Liver (tissue), 9 donors: ENCODE measurements around the gene PLXDC2. TPM values are rescaled to one million over a fixed set of nuclear protein-coding genes. Genes with fewer than 3 reads are reported as not detected.

Source experiments
- DNase-seq: peaks from one replicate; pipeline ENCODE4 v3.0.0-alpha.2; 2017; ENCODE audit warnings: low spot score
- H3K27ac ChIP-seq, 2 donors: one replicate each; pipeline ENCODE4 v1.7.0; 2013; ENCODE audit warnings: inconsistent platforms in 2 of 2, low read length in 2 of 2, control low read depth in 1 of 2, low read depth in 1 of 2, mild to moderate bottlenecking in 1 of 2
- H3K27me3 ChIP-seq, 4 donors: one replicate each; pipeline versions ENCODE4 v1.6.1 to v1.7.0; 2013; ENCODE audit warnings: low read length in 3 of 4, inconsistent platforms in 1 of 4, mild to moderate bottlenecking in 1 of 4, moderate library complexity in 1 of 4; ENCODE audit not compliant: control insufficient read depth in 4 of 4, insufficient read depth in 4 of 4
- H3K36me3 ChIP-seq, 4 donors: one replicate each; pipeline versions ENCODE4 v1.6.1 to v1.7.0; 2013; ENCODE audit warnings: low read length in 3 of 4, mild to moderate bottlenecking in 3 of 4, low read depth in 1 of 4, moderate library complexity in 1 of 4; ENCODE audit not compliant: control insufficient read depth in 4 of 4, insufficient read depth in 3 of 4
- H3K4me1 ChIP-seq, 4 donors: one replicate each; pipeline versions ENCODE4 v1.6.1 to v1.7.0; 2013; ENCODE audit warnings: low read length in 3 of 4, mild to moderate bottlenecking in 3 of 4, moderate library complexity in 1 of 4; ENCODE audit not compliant: control insufficient read depth in 4 of 4, insufficient read depth in 4 of 4
- H3K4me3 ChIP-seq, 3 donors: one replicate each; pipeline versions ENCODE4 v1.6.1 to v1.7.0; 2013; ENCODE audit warnings: low read length in 3 of 3, control low read depth in 1 of 3, low read depth in 1 of 3, mild to moderate bottlenecking in 1 of 3
- H3K9ac ChIP-seq, 2 donors: one replicate each; pipeline ENCODE4 v1.7.0; 2013; ENCODE audit warnings: low read length in 2 of 2, mild to moderate bottlenecking in 2 of 2, moderate library complexity in 2 of 2, control low read depth in 1 of 2, low read depth in 1 of 2
- H3K9me3 ChIP-seq, 4 donors: one replicate each; pipeline versions ENCODE4 v1.6.1 to v1.7.0; 2013; ENCODE audit warnings: low read length in 3 of 4; ENCODE audit not compliant: control insufficient read depth in 4 of 4
- EGR1 ChIP-seq, 2 donors: IDR thresholded peaks; 2 replicates each; pipeline ENCODE4 v1.6.1; 2016 to 2018; ENCODE audit warnings: antibody characterized with exemption in 2 of 2, low read depth in 2 of 2
- FOXA1 ChIP-seq: IDR thresholded peaks from 2 replicates; pipeline ENCODE4 v1.6.1; 2016; ENCODE audit warnings: antibody characterized with exemption
- FOXA2 ChIP-seq: IDR thresholded peaks from 2 replicates; pipeline ENCODE4 v1.6.1; 2016; ENCODE audit warnings: antibody characterized with exemption
- GABPA ChIP-seq, 2 donors: IDR thresholded peaks in 1 of 2; conservative IDR thresholded peaks in 1 of 2; 2 replicates each; pipeline ENCODE4 v1.6.1; 2016; ENCODE audit warnings: antibody characterized with exemption in 2 of 2, mild to moderate bottlenecking in 1 of 2, moderate library complexity in 1 of 2
- HNF4G ChIP-seq: IDR thresholded peaks from 2 replicates; pipeline ENCODE4 v1.6.1; 2016; ENCODE audit warnings: antibody characterized with exemption
- JUND ChIP-seq, 2 donors: IDR thresholded peaks; 2 replicates each; pipeline ENCODE4 v1.6.1; 2016; ENCODE audit warnings: antibody characterized with exemption in 2 of 2
- NR2F2 ChIP-seq: IDR thresholded peaks from 2 replicates; pipeline ENCODE4 v1.6.1; 2016; ENCODE audit warnings: antibody characterized with exemption
- TAF1 ChIP-seq: conservative IDR thresholded peaks from 2 replicates; pipeline ENCODE4 v1.6.1; 2016; ENCODE audit warnings: antibody characterized with exemption, mild to moderate bottlenecking
- YY1 ChIP-seq: IDR thresholded peaks from 2 replicates; pipeline ENCODE4 v1.6.1; 2016; ENCODE audit warnings: antibody characterized with exemption, mild to moderate bottlenecking
- WGBS: extraction: QIAGEN DNeasy Blood & Tissue Kit; methylation state at CpG from one replicate; pipeline ENCODE4 v1.1.7; 2013; 5-methylcytosine and 5-hydroxymethylcytosine counted together
- polyA plus RNA-seq, 2 donors: library from polyadenylated mRNA; stranded (reverse) in 1 of 2; unstranded in 1 of 2; fragments of 200-250 nt in 1 of 2; fragments of >200 nt in 1 of 2; fragmentation: Nextera tagmentation in 1 of 2; extraction: Ambion mirVana in 1 of 2; gene quantifications; one replicate each; pipeline versions ENCODE4 v1.2.1 to v1.2.3, GENCODE V29; 2013 to 2015
- total RNA-seq, 2 donors: library from RNA; depleted of rRNA; stranded (reverse); fragments of >200 nt; gene quantifications; one replicate each; pipeline ENCODE4 v1.2.3, GENCODE V29; 2014
- TF ChIP-seq, protein P1 (sequence below): IDR thresholded peaks from 2 replicates; pipeline ENCODE4 v1.6.1; 2016; ENCODE audit warnings: antibody characterized with exemption
- TF ChIP-seq, protein P2 (sequence below): IDR thresholded peaks from 2 replicates; pipeline ENCODE4 v1.6.1; 2016; ENCODE audit warnings: antibody characterized with exemption, mild to moderate bottlenecking
- donor health status: healthy.
- donor health status: healthy.
- donor health status: healthy.
- donor health status: healthy.
- donor health status: healthy.

Gene PLXDC2
- total and polyA plus RNA-seq, 4 donors: 1.4 to 5.1 (median 2.4) TPM

DNA sequence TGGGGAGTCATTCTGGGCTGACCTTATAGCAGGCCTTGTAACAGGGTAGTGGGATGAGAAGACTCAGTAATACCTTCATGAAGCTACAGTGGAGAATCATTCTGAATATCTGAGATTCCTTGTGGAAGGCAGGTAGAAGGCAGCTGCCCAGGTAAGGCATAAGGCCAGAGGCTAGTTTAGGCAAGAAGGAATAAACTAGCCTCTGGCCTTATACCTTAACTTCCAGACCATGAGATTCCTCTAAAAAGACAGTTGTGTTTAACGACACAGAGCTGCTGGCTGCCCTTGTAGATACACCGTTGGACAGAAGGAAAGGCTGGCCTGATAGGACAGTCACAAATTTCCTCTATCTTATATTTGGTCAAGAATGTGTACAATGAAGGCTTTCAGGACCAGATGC lies 268.2 kb downstream of the PLXDC2 start (continued):
- TF ChIP-seq, protein P1, sequence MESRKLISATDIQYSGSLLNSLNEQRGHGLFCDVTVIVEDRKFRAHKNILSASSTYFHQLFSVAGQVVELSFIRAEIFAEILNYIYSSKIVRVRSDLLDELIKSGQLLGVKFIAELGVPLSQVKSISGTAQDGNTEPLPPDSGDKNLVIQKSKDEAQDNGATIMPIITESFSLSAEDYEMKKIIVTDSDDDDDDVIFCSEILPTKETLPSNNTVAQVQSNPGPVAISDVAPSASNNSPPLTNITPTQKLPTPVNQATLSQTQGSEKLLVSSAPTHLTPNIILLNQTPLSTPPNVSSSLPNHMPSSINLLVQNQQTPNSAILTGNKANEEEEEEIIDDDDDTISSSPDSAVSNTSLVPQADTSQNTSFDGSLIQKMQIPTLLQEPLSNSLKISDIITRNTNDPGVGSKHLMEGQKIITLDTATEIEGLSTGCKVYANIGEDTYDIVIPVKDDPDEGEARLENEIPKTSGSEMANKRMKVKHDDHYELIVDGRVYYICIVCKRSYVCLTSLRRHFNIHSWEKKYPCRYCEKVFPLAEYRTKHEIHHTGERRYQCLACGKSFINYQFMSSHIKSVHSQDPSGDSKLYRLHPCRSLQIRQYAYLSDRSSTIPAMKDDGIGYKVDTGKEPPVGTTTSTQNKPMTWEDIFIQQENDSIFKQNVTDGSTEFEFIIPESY: no peak
- no peak for TF ChIP-seq FOXA1
- no peak for TF ChIP-seq JUND (IDR thresholded peaks at IDR 0.05)
- no peak for TF ChIP-seq EGR1 (IDR thresholded peaks at IDR 0.05; ENCODE audit: low read depth in 2 of 2)
- TF ChIP-seq HNF4G: no peak
- no peak for TF ChIP-seq NR2F2
- no peak for TF ChIP-seq GABPA (IDR thresholded peaks at IDR 0.05 in 1 of 2, conservative IDR thresholded peaks at IDR 0.05 in 1 of 2)

DNA sequence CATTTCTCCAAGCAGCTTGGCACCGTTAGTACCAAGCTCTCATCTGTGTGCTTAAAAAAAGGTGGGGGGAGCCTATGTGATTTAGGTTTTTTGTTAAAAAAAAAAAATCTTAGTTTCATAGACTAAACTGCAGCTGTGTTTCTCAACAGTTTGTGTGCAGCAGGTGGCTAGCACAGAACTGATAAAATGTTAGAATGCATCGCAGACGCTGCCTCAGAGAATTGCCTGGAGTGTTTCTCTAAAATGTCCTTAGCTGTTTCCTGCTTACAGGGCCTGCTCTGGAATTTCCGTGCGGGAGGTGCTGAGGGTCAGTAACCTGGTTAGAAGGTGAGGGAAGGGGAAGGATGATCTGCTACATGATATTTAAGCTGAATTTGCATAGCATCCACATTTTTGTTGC lies 268.9 kb downstream of the PLXDC2 start:
- Histone ChIP-seq H3K9me3 (no peaks in the 10 kb centered on the region), H3K4me1 (no peaks in the 10 kb centered on the region), H3K27me3 (no peaks in the 10 kb centered on the region), H3K4me3 (no peak overlapping the region), H3K9ac (no peak overlapping the region), H3K36me3 (no peaks in the 10 kb centered on the region), H3K27ac (no peak overlapping the region)
- WGBS: 79% methylated on average over 5 of the region's 5 CpGs
- DNase-seq: no peak
- TF ChIP-seq NR2F2 (peak; percentile 20), HNF4G (no peak)

DNA sequence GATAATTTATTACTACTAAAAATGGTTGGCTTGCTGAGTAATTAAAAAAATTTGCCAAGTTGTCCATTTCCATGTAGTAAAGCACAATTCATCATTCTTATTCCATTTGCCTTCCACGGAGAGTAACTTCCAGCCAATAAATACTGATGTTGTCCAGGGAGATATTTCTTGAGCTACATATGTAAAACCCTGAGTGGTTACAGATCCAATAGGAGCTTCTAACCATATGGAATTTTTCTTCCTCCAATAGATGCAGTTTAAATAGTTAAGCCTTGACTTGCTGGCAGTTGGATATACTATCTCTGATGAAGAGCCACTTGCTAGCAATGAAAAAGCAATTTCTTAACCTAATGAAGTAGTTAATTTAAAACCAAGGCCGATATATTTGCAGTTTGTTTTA lies 271.1 kb downstream of the PLXDC2 start:
- WGBS: 92% methylated on average over 2 of the region's 2 CpGs
- Histone ChIP-seq H3K27me3 (no peaks in the 10 kb centered on the region), H3K9me3 (no peaks in the 10 kb centered on the region), H3K4me1 (no peaks in the 10 kb centered on the region), H3K4me3 (no peak overlapping the region), H3K27ac (no peak overlapping the region), H3K36me3 (no peaks in the 10 kb centered on the region), H3K9ac (no peak overlapping the region)
- DNase-seq: no peak
- TF ChIP-seq JUND (IDR thresholded peaks at IDR 0.05): no peak
- no peak for TF ChIP-seq GABPA (IDR thresholded peaks at IDR 0.05 in 1 of 2, conservative IDR thresholded peaks at IDR 0.05 in 1 of 2)
- TF ChIP-seq TAF1: no peak

DNA sequence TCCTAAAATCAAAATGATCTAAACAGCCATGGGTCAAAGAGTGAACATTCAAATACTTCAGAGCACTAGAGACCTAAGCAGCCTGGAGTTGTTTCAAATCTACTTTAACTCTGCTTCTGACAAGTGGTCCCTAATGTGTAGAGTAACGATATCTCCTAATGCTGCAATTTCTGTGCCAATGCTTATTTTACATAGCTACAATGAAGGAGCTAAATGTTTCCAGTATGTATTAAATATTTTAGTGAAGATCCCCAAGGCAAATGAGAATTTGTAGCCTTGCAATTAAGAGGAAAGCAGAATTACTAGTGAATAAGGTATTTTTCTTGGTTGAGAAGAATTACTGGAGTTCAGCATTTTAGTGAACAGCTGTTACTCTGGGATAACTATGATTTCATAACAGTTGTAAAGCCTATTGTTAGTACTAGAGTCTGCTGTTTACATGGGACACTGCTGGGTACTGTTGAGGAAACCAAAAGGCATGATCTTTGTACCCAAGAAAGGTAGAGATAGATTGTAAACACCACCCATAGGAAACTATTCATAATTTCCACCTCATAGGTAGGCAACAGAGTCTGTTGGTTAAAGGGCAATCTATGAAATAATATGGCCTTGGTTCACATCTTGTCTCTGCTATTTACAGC lies 271.9 kb downstream of the PLXDC2 start:
- no peaks in the 10 kb centered on the region for H3K27me3 ChIP-seq
- WGBS: 86% methylated on average over 1 of the region's 1 CpG
- H3K36me3 ChIP-seq: no peaks in the 10 kb centered on the region
- no peak overlapping the region for H3K4me3 ChIP-seq
- no peaks in the 10 kb centered on the region for H3K9me3 ChIP-seq
- TF ChIP-seq GABPA (IDR thresholded peaks at IDR 0.05 in 1 of 2, conservative IDR thresholded peaks at IDR 0.05 in 1 of 2) (no peak), FOXA2 (no peak), EGR1 (IDR thresholded peaks at IDR 0.05; ENCODE audit: low read depth in 2 of 2) (no peak), YY1 (no peak)
- TF ChIP-seq, protein P2, sequence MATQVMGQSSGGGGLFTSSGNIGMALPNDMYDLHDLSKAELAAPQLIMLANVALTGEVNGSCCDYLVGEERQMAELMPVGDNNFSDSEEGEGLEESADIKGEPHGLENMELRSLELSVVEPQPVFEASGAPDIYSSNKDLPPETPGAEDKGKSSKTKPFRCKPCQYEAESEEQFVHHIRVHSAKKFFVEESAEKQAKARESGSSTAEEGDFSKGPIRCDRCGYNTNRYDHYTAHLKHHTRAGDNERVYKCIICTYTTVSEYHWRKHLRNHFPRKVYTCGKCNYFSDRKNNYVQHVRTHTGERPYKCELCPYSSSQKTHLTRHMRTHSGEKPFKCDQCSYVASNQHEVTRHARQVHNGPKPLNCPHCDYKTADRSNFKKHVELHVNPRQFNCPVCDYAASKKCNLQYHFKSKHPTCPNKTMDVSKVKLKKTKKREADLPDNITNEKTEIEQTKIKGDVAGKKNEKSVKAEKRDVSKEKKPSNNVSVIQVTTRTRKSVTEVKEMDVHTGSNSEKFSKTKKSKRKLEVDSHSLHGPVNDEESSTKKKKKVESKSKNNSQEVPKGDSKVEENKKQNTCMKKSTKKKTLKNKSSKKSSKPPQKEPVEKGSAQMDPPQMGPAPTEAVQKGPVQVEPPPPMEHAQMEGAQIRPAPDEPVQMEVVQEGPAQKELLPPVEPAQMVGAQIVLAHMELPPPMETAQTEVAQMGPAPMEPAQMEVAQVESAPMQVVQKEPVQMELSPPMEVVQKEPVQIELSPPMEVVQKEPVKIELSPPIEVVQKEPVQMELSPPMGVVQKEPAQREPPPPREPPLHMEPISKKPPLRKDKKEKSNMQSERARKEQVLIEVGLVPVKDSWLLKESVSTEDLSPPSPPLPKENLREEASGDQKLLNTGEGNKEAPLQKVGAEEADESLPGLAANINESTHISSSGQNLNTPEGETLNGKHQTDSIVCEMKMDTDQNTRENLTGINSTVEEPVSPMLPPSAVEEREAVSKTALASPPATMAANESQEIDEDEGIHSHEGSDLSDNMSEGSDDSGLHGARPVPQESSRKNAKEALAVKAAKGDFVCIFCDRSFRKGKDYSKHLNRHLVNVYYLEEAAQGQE: no peak
- no peaks in the 10 kb centered on the region for H3K4me1 ChIP-seq
- DNase-seq: no peak
- no peak overlapping the region for H3K9ac ChIP-seq
- H3K27ac ChIP-seq: no peak overlapping the region
